Measurements from ENCODE around the gene RGS16.

Gene RGS16

DNA sequence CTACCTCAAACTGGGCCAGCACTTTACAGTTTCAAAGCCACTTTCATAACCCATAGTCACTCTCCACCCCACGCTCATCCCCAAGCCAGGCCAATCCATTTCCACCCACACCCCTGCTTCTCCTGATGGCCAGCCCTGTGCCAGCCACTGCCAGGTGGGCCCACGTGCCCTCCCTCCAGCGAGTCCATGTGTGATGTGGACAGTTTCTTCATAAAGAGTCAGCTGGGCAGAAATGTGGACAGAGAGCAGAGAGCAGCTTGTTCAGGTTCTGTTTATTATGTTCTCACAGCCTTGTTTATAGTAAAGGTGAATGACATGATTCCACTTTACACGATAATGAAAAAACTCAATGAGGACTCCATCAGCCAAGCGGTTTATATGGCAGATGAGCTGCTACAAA lies 37.4 kb upstream of the RGS16 start:
- TF ChIP-seq, protein P1, sequence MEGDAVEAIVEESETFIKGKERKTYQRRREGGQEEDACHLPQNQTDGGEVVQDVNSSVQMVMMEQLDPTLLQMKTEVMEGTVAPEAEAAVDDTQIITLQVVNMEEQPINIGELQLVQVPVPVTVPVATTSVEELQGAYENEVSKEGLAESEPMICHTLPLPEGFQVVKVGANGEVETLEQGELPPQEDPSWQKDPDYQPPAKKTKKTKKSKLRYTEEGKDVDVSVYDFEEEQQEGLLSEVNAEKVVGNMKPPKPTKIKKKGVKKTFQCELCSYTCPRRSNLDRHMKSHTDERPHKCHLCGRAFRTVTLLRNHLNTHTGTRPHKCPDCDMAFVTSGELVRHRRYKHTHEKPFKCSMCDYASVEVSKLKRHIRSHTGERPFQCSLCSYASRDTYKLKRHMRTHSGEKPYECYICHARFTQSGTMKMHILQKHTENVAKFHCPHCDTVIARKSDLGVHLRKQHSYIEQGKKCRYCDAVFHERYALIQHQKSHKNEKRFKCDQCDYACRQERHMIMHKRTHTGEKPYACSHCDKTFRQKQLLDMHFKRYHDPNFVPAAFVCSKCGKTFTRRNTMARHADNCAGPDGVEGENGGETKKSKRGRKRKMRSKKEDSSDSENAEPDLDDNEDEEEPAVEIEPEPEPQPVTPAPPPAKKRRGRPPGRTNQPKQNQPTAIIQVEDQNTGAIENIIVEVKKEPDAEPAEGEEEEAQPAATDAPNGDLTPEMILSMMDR (IDR thresholded peaks at IDR 0.05; ENCODE audit: borderline replicate concordance, extremely low read depth, low read length, poor library complexity, severe bottlenecking), result no peak
- TF ChIP-seq EZH2 (IDR thresholded peaks at IDR 0.05; ENCODE audit: borderline replicate concordance, low read depth, low read length, severe bottlenecking), result no peak
- Histone ChIP-seq H3K9ac (ENCODE audit: low read depth, low read length) (no peak overlapping the region), H3K9me3 (ENCODE audit: insufficient read depth, low read length, severe bottlenecking) (no peaks in the 10 kb centered on the region)

DNA sequence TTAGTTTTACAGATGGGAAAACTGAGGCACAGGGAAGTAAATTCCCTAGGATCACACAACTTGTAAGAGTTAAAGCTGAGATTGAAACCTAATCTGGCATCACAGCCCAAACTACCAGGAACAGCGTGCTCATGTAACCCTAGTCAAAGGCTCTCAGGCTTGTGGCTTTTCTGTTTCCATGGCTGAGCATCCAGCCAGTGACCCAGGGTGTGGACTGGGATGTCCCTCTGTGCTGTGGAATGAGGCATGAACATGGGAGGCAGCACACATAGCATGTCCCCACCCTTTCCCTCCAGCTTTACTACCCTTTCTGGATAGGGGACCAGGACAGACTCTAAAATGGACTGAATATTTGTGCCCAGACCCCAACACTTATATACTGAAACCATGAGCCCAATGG lies 35.1 kb upstream of the RGS16 start:
- Histone ChIP-seq H3K27ac (ENCODE audit: low read length) (no peak overlapping the region), H3K4me1 (ENCODE audit: insufficient read depth, low read length) (no peaks in the 10 kb centered on the region), H3K79me2 (ENCODE audit: insufficient read depth, low read length) (no peaks in the 10 kb centered on the region), H3K36me3 (ENCODE audit: insufficient read depth, low read length) (no peaks in the 10 kb centered on the region), H3K9ac (ENCODE audit: low read depth, low read length) (no peak overlapping the region), H4K20me1 (ENCODE audit: insufficient read depth, low read length) (0 out of 2 replicates have a peak, but pooled peaks cover 2% of the 10 kb centered on the region), H2AFZ (ENCODE audit: low read depth, low read length) (no peak overlapping the region), H3K27me3 (ENCODE audit: insufficient read depth, low read length, poor library complexity) (no peaks in the 10 kb centered on the region), H3K4me3 (ENCODE audit: low read depth in 1 of 2, low read length in 2 of 2) (no peak overlapping the region), H3K4me2 (ENCODE audit: insufficient read depth, low read length) (no peak overlapping the region), H3K9me3 (ENCODE audit: insufficient read depth, low read length, severe bottlenecking) (no peaks in the 10 kb centered on the region)
- TF ChIP-seq EZH2 (IDR thresholded peaks at IDR 0.05; ENCODE audit: borderline replicate concordance, low read depth, low read length, severe bottlenecking), result no peak
- TF ChIP-seq, protein P1 (IDR thresholded peaks at IDR 0.05; ENCODE audit: borderline replicate concordance, extremely low read depth, low read length, poor library complexity, severe bottlenecking), result no peak
- ATAC-seq (ENCODE audit: insufficient read depth, low read depth) (no peak), DNase-seq (no peak)

More for the DNA sequence above, 37.4 kb upstream of the RGS16 start:
- no peaks in the 10 kb centered on the region for H4K20me1 ChIP-seq (ENCODE audit: insufficient read depth, low read length)
- no peak overlapping the region for H3K27ac ChIP-seq (ENCODE audit: low read length)
- DNase-seq, result no peak
- no peaks in the 10 kb centered on the region for H3K79me2 ChIP-seq (ENCODE audit: insufficient read depth, low read length)
- no peak overlapping the region for H3K4me3 ChIP-seq (ENCODE audit: low read depth in 1 of 2, low read length in 2 of 2)
- no peaks in the 10 kb centered on the region for H3K27me3 ChIP-seq (ENCODE audit: insufficient read depth, low read length, poor library complexity)
- ATAC-seq (ENCODE audit: insufficient read depth, low read depth), result no peak
- no peaks in the 10 kb centered on the region for H3K36me3 ChIP-seq (ENCODE audit: insufficient read depth, low read length)
- H2AFZ ChIP-seq (ENCODE audit: low read depth, low read length), result no peak overlapping the region
- H3K4me2 ChIP-seq (ENCODE audit: insufficient read depth, low read length), result no peak overlapping the region
- H3K4me1 ChIP-seq (ENCODE audit: insufficient read depth, low read length), result no peaks in the 10 kb centered on the region

GRCh38 chr1:182637769-182638168 lies 33.6 kb upstream of the RGS16 start:
- H4K20me1 ChIP-seq (ENCODE audit: insufficient read depth, low read length), result 0 out of 2 replicates have a peak, but pooled peaks cover 3% of the 10 kb centered on the region
- H3K79me2 ChIP-seq (ENCODE audit: insufficient read depth, low read length), result no peaks in the 10 kb centered on the region
- H3K4me1 ChIP-seq (ENCODE audit: insufficient read depth, low read length), result no peaks in the 10 kb centered on the region
- TF ChIP-seq EZH2 (IDR thresholded peaks at IDR 0.05; ENCODE audit: borderline replicate concordance, low read depth, low read length, severe bottlenecking), result no peak
- TF ChIP-seq, protein P1 (IDR thresholded peaks at IDR 0.05; ENCODE audit: borderline replicate concordance, extremely low read depth, low read length, poor library complexity, severe bottlenecking), result no peak
- no peak for DNase-seq
- no peaks in the 10 kb centered on the region for H3K9me3 ChIP-seq (ENCODE audit: insufficient read depth, low read length, severe bottlenecking)
- no peaks in the 10 kb centered on the region for H3K36me3 ChIP-seq (ENCODE audit: insufficient read depth, low read length)
- no peak overlapping the region for H3K27ac ChIP-seq (ENCODE audit: low read length)
- H2AFZ ChIP-seq (ENCODE audit: low read depth, low read length), result no peak overlapping the region
- no peak overlapping the region for H3K4me2 ChIP-seq (ENCODE audit: insufficient read depth, low read length)
- no peak for ATAC-seq (ENCODE audit: insufficient read depth, low read depth)
- no peak overlapping the region for H3K9ac ChIP-seq (ENCODE audit: low read depth, low read length)
- no peak overlapping the region for H3K4me3 ChIP-seq (ENCODE audit: low read depth in 1 of 2, low read length in 2 of 2)
- no peaks in the 10 kb centered on the region for H3K27me3 ChIP-seq (ENCODE audit: insufficient read depth, low read length, poor library complexity)

DNA sequence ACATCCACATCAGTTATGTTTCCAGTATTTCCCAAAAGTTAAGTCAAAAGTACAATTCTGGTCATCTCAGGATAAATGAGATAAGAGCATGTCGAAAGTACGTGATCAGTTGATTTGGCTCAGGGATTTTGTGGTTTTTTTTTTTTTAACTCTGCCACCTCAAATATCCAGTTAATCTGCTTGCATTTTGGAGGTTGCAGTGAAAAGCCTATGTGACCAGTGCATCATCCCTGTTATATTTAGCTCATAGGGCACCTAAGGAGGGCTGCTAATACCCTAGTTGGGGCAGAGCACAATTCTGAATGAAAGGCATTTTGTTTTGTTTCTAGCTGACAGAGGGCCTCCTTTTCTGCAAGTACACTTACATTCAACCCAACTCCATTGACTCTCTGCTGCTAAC lies 31.7 kb upstream of the RGS16 start:
- H3K4me2 ChIP-seq (ENCODE audit: insufficient read depth, low read length), result no peak overlapping the region
- H3K27ac ChIP-seq (ENCODE audit: low read length), result no peak overlapping the region
- H4K20me1 ChIP-seq (ENCODE audit: insufficient read depth, low read length), result 0 out of 2 replicates have a peak, but pooled peaks cover 3% of the 10 kb centered on the region
- H3K4me1 ChIP-seq (ENCODE audit: insufficient read depth, low read length), result no peaks in the 10 kb centered on the region
- no peak overlapping the region for H3K9ac ChIP-seq (ENCODE audit: low read depth, low read length)
- no peaks in the 10 kb centered on the region for H3K9me3 ChIP-seq (ENCODE audit: insufficient read depth, low read length, severe bottlenecking)
- H3K4me3 ChIP-seq (ENCODE audit: low read depth in 1 of 2, low read length in 2 of 2), result no peak overlapping the region
- TF ChIP-seq, protein P1 (IDR thresholded peaks at IDR 0.05; ENCODE audit: borderline replicate concordance, extremely low read depth, low read length, poor library complexity, severe bottlenecking), result no peak
- no peak for TF ChIP-seq EZH2 (IDR thresholded peaks at IDR 0.05; ENCODE audit: borderline replicate concordance, low read depth, low read length, severe bottlenecking)
- ATAC-seq (ENCODE audit: insufficient read depth, low read depth) (no peak), DNase-seq (no peak)
- H3K79me2 ChIP-seq (ENCODE audit: insufficient read depth, low read length), result no peaks in the 10 kb centered on the region
- no peaks in the 10 kb centered on the region for H3K36me3 ChIP-seq (ENCODE audit: insufficient read depth, low read length)
- H2AFZ ChIP-seq (ENCODE audit: low read depth, low read length), result no peak overlapping the region
- H3K27me3 ChIP-seq (ENCODE audit: insufficient read depth, low read length, poor library complexity), result no peaks in the 10 kb centered on the region
